GM18909 (cell line): ENCODE data around the gene TRPV5.

ENCODE experiments used
- ATAC-seq: cut with Tn5 transposase; IDR thresholded peaks from one replicate; pipeline ENCODE4 v1.9.1; 2021; ENCODE audit warnings: mild to moderate bottlenecking; ENCODE audit not compliant: unreplicated experiment, poor library complexity

The TRPV5 gene

GRCh38 chr7:142859829-142860228, 73.7 kb downstream of the TRPV5 start:
- no peak for ATAC-seq

- ATAC-seq, result no peak
These were observed 74.1 kb downstream of the TRPV5 start for GRCh38 chr7:142859411-142859810.
